Large intestine (tissue), 3 donors: ENCODE measurements around the gene ST6GALNAC1. TPM values are rescaled to one million over a fixed set of nuclear protein-coding genes. Genes with fewer than 3 reads are reported as not detected.
"Not testable (repeated sequence)": the region's sequence is repeated elsewhere in the genome, so short reads cannot be mapped to it uniquely, and the experiment has no call there.

ENCODE experiments used
- DNase-seq, 2 donors: peaks; one replicate each; pipeline versions ENCODE4 v3.0.0 to v3.0.0-alpha.2; 2013
- H3K27ac ChIP-seq: one replicate; pipeline ENCODE4 v1.5.1; 2013; ENCODE audit warnings: low read length
- H3K27me3 ChIP-seq: 2 replicates; pipeline ENCODE4 v1.6.1; 2013; ENCODE audit warnings: low read length; ENCODE audit not compliant: control insufficient read depth, insufficient read depth
- H3K36me3 ChIP-seq: 2 replicates; pipeline ENCODE4 v1.6.1; 2013; ENCODE audit warnings: low read length; ENCODE audit not compliant: control insufficient read depth, insufficient read depth
- H3K4me1 ChIP-seq: one replicate; pipeline ENCODE4 v1.6.1; 2013; ENCODE audit warnings: low read length; ENCODE audit not compliant: control insufficient read depth, insufficient read depth
- H3K4me3 ChIP-seq: one replicate; pipeline ENCODE4 v1.5.1; 2013; ENCODE audit warnings: low read length
- H3K9me3 ChIP-seq: one replicate; pipeline ENCODE4 v1.6.1; 2013; ENCODE audit warnings: mild to moderate bottlenecking, low read depth, low read length, moderate library complexity; ENCODE audit not compliant: control insufficient read depth
- WGBS: methylation state at CpG from one replicate; pipeline ENCODE4 v1.1.5; 2013; ENCODE audit warnings: low lambda C conversion rate; ENCODE audit not compliant: insufficient coverage; 5-methylcytosine and 5-hydroxymethylcytosine counted together
- polyA plus RNA-seq: library from polyadenylated mRNA; unstranded; fragments of 120-200 nt; gene quantifications from one replicate; pipeline ENCODE4 v1.2.1, GENCODE V29; 2013

ST6GALNAC1 gene
- polyA plus RNA-seq, 1 donor, result 141 TPM

GRCh38 chr17:76644995-76645394, 1.4 kb upstream of the ST6GALNAC1 start:
- Histone ChIP-seq H3K4me3 (no peak overlapping the region), H3K4me1 (peaks cover 22% of the 10 kb centered on the region), H3K9me3 (peaks cover 4% of the 10 kb centered on the region), H3K27me3 (no peaks in the 10 kb centered on the region), H3K27ac (peak overlapping the region; percentile 69), H3K36me3 (no peaks in the 10 kb centered on the region)
- 40% methylated on average over 1 of the region's 8 CpGs for WGBS
- DNase-seq, result peak; percentile 43 to 71

DNA sequence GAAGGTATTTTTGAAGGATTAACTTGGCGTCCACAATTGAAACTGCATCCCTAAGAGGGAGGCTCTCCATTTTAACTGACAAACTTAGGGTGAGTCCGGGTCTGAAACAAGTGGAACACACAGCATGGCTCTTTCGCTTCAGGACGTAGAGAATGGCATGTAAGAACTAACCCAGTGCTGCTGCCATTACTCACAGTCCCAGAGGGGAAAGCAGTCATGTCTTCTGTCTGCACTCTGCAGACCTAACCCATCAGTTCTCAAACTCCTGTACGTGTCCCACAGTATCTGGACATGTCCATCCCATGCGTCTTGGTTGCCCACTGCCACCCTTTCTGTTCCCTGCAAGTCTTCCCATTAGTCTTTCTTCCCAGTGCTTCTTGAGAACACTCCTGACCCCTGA, 563 bp downstream of the ST6GALNAC1 start:
- peaks cover 4% of the 10 kb centered on the region for H3K9me3 ChIP-seq
- DNase-seq, result peak in 1 of 2 donors; percentile 69
- peaks cover 29% of the 10 kb centered on the region for H3K4me1 ChIP-seq
- H3K36me3 ChIP-seq, result no peaks in the 10 kb centered on the region
- WGBS, result 0% methylated on average over 1 of the region's 6 CpGs
- no peaks in the 10 kb centered on the region for H3K27me3 ChIP-seq
- peak overlapping the region; percentile 58 for H3K4me3 ChIP-seq
- H3K27ac ChIP-seq, result peak overlapping the region; percentile 93

DNA sequence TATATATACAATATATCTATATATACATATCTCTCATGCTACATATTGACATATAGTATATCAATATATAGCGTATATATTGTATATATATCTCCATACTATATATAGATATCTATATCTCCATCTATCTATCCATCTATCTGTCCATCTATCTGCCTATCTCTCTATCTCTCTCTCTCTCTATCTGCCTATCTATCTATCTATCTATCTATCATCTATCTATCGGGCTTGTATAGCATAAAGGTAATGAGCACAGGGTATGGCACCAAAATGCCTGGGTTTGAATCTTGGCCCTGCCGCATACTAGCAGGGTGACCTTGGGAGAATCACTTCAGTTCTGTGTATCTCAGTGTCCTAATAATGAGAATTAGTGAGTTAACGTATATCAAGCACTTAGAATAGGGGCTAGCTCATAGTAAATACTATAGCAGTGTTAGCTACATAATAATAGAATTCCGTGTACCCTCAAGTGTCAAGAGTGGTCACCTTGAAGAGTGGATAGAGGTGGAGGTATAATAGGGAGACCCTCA, 1.5 kb downstream of the ST6GALNAC1 start:
- WGBS, result 50% methylated on average over 1 of the region's 5 CpGs
- Histone ChIP-seq H3K9me3 (peaks cover 4% of the 10 kb centered on the region), H3K27ac (peak overlapping the region; percentile 93), H3K27me3 (no peaks in the 10 kb centered on the region), H3K4me3 (peak overlapping the region; percentile 58), H3K4me1 (peaks cover 34% of the 10 kb centered on the region), H3K36me3 (no peaks in the 10 kb centered on the region)
- DNase-seq, result no peak

DNA sequence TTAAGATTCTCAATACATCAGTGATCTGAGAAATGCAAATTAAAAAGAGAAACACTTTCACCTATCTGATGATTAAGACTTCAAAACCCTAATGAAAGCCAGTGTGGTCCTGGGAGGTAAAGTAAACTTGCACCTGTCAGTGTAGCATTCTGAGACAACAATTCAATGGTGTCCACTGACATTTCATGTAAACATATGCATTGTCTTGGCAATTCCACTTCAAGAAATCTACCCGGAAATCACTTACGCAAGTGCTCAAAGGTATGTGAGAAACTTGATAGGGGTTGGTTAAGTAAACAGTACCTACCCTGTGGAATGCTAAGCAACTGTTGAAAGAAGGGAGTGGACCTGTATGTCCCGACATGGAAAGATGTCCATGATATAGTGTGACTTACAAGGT, 2.1 kb downstream of the ST6GALNAC1 start:
- peaks cover 34% of the 10 kb centered on the region for H3K4me1 ChIP-seq
- peaks cover 2% of the 10 kb centered on the region for H3K9me3 ChIP-seq
- H3K4me3 ChIP-seq, result peak overlapping the region; percentile 58
- DNase-seq, result peak; percentile 81 to 88
- peak overlapping the region; percentile 93 for H3K27ac ChIP-seq
- no CpG with 5 or more reads among the region's 3 CpGs for WGBS
- no peaks in the 10 kb centered on the region for H3K27me3 ChIP-seq
- H3K36me3 ChIP-seq, result no peaks in the 10 kb centered on the region

DNA sequence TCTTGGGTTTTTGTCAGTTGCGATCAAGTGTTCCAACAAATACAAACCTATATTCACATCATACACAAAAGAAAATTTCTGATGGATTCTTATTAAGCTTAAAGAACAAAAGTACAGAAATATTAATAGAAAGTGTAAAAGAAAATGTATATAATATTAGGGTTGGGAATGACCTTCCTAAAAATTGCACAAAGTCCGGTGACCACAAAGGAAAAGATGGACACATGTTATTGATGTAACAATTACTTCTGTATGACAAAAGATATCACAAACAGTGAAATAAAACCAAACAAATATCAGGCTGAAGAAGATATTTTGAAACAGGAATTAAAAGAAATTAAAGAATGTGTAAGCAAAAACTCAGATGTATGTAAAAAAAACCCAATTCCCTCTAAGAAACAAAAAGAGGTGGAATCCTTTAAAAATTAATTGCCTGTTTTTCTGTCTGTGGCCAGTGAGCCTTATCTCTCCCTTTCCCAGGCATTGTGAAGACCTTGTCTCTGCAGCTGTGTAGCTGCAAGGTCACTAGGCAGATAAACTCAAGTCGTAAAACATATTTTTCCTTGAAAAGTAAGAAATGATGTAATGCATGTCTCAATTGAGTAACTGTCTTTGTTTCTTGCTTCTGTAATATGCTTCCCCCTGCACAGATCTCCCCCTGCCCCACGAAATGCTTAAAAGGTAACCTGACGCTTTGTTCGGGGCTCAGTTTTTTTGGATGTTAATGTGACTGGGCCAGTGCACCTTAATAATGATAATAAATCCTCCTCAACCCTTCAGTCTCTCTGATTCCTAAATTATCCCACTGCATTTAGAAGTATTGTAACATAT, 2.8 kb downstream of the ST6GALNAC1 start:
- Histone ChIP-seq H3K27ac (peak overlapping the region; percentile 93), H3K36me3 (peaks cover 7% of the 10 kb centered on the region), H3K4me1 (peaks cover 37% of the 10 kb centered on the region), H3K9me3 (no peaks in the 10 kb centered on the region), H3K4me3 (peak overlapping the region; percentile 58), H3K27me3 (no peaks in the 10 kb centered on the region)
- 33% methylated on average over 1 of the region's 6 CpGs for WGBS
- DNase-seq, result peak; percentile 62 to 77

DNA sequence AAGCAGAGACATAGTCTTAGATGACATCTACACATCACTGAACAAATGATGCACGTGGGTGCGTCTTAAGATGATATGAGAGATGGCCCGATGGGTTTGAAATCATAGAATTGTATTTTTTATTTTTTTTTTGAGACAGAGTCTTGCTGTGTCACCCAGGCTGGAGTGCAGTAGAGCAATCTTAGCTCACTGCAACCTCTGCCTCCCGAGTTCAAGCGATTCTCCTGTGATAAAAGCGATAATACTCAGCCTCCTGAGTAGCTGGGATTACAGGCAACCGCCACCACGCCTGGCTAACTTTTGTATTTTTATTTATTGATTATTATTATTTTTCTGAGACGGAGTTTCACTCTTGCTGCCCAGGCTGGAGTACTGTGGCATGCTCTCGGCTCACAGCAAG, 5.3 kb downstream of the ST6GALNAC1 start:
- no CpG with 5 or more reads among the region's 10 CpGs for WGBS
- H3K4me3 ChIP-seq, result no peak overlapping the region
- DNase-seq, result no peak
- H3K27ac ChIP-seq, result no peak overlapping the region
- H3K9me3 ChIP-seq, result no peaks in the 10 kb centered on the region
- peaks cover 30% of the 10 kb centered on the region for H3K4me1 ChIP-seq
- peaks cover 16% of the 10 kb centered on the region for H3K36me3 ChIP-seq
- H3K27me3 ChIP-seq, result no peaks in the 10 kb centered on the region

DNA sequence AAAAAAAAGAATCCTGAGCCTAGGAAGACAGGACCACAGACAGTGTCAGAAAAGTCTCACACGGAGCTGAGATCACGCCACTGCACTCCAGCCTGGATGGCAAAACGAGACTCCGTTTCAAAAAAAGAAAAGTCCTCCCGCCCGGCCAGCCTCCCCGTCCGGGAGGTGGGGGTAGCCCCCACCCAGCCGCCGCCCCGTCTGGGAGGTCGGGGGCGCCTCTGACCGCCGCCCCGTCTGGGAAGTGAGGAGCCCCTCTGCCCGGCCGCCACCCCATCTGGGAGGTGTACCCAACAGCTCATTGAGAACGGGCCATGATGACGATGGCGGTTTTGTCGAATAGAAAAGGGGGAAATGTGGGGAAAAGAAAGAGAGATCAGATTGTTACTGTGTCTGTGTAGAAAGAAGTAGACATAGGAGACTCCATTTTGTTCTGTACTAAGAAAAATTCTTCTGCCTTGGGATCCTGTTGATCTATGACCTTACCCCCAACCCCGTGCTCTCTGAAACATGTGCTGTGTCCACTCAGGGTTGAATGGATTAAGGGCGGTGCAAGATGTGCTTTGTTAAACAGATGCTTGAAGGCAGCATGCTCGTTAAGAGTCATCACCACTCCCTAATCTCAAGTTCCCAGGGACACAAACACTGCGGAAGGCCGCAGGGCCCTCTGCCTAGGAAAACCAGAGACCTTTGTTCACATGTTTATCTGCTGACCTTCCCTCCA, 6.9 kb downstream of the ST6GALNAC1 start:
- no CpG with 5 or more reads among the region's 27 CpGs for WGBS
- Histone ChIP-seq H3K36me3 (peaks cover 20% of the 10 kb centered on the region), H3K27ac (peak overlapping the region; percentile 14), H3K4me1 (peaks cover 42% of the 10 kb centered on the region)
- H3K27me3 ChIP-seq, H3K4me3 ChIP-seq, DNase-seq, H3K9me3 ChIP-seq: not testable (repeated sequence)

DNA sequence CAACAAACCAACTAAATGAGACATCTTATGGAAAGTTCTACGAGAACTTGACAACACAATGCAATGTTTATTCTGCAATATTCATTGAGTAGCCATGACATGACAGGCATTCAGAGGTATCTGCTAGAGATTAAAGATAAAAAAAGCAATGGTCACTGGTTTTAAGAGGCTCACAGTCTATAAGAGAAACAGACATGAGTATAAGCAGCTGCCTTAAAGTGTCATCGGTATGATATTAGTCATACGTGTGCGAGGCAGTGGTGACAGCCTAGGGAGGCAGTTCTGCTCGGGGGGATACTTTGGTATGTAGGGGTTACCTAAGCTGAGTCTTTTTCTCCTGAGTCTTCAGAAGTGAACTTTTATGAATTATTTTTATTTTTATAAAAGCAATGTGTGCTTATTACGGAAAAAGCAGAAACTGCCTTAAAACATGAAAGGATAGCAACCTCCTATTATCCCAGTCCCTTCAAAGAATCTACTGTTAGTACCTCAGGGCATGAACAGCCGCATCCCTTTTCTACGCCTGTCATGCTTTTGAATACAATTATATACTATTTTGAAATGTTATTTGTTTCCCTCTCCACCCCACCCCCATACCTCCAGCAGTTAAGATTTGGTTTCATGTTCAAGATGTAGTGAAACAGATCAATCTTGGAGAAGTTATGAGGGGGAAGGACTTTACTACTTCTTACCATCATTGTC, 7.7 kb downstream of the ST6GALNAC1 start:
- H3K36me3 ChIP-seq, result peaks cover 22% of the 10 kb centered on the region
- DNase-seq, result no peak
- WGBS, result 80% methylated on average over 3 of the region's 8 CpGs
- H3K4me3 ChIP-seq, result no peak overlapping the region
- H3K27me3 ChIP-seq, result no peaks in the 10 kb centered on the region
- peaks cover 51% of the 10 kb centered on the region for H3K4me1 ChIP-seq
- peak overlapping the region; percentile 14 for H3K27ac ChIP-seq
- H3K9me3 ChIP-seq, result no peaks in the 10 kb centered on the region

DNA sequence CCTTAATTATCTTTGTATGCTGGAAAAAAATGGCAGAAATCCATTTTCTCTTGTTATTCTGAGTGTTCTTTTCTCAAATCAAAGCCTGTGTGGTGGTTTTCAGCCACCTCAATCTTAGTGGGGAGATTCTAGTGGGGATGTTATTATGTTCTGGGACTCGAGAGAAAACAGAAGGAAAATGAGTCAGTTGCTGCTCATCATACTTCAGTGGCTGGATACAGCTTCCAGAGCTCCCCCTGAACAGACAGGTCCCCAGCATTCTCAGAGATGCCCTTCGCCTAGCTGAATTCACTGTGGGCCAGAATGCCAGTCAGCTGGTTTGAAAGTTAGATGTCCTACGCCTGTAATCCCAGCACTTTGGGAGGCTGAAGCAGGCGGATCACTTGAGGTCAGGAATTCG, 8.5 kb downstream of the ST6GALNAC1 start:
- H3K4me3 ChIP-seq, result no peak overlapping the region
- WGBS, result no CpG with 5 or more reads among the region's 5 CpGs
- peaks cover 57% of the 10 kb centered on the region for H3K4me1 ChIP-seq
- H3K27me3 ChIP-seq, result no peaks in the 10 kb centered on the region
- DNase-seq, result no peak
- H3K36me3 ChIP-seq, result peaks cover 22% of the 10 kb centered on the region
- no peaks in the 10 kb centered on the region for H3K9me3 ChIP-seq
- H3K27ac ChIP-seq, result peak overlapping the region; percentile 68
